Putamen (tissue), 1 donor: ENCODE measurements around the gene ZNF800.
"Not testable (repeated sequence)": the region's sequence is repeated elsewhere in the genome, so short reads cannot be mapped to it uniquely, and the experiment has no call there.

Source experiments
- DNase-seq: peaks from one replicate; pipeline ENCODE4 v3.0.0-alpha.2; 2016; ENCODE audit warnings: low spot score

The ZNF800 gene

GRCh38 chr7:127392566-127393367 lies at the start of gene ZNF800:
Gene ZNF800, minus strand, starts transcription at chr7:127392708. Its CDS starts 1,151 bp downstream, at chr7:127391557.
- peak; percentile 93 for DNase-seq

- no peak for DNase-seq
Observed at GRCh38 chr7:127440206-127440605, 47.7 kb upstream of the ZNF800 start.

GRCh38 chr7:127438836-127439235 lies 46.3 kb upstream of the ZNF800 start:
- DNase-seq = no peak

GRCh38 chr7:127437837-127438236 lies 45.3 kb upstream of the ZNF800 start:
- DNase-seq = no peak

- DNase-seq = no peak
Observed at GRCh38 chr7:127437241-127437640, 44.7 kb upstream of the ZNF800 start.

- not testable (repeated sequence) for DNase-seq
Observed at GRCh38 chr7:127429281-127429680, 36.8 kb upstream of the ZNF800 start.

- no peak for DNase-seq
Observed at GRCh38 chr7:127419196-127419595, 26.7 kb upstream of the ZNF800 start.

- DNase-seq = no peak
Observed at GRCh38 chr7:127418459-127418858, 26.0 kb upstream of the ZNF800 start.

- DNase-seq = no peak
Observed at GRCh38 chr7:127417346-127417745, 24.8 kb upstream of the ZNF800 start.

- DNase-seq = no peak
Observed at GRCh38 chr7:127415060-127415742, 22.7 kb upstream of the ZNF800 start.

GRCh38 chr7:127413962-127414361 lies 21.5 kb upstream of the ZNF800 start:
- no peak for DNase-seq

GRCh38 chr7:127413326-127413725 lies 20.8 kb upstream of the ZNF800 start:
- no peak for DNase-seq

GRCh38 chr7:127411176-127411575 lies 18.7 kb upstream of the ZNF800 start:
- DNase-seq = no peak

- no peak for DNase-seq
Observed at GRCh38 chr7:127409629-127410028, 17.1 kb upstream of the ZNF800 start.

GRCh38 chr7:127404286-127405072 lies 12.0 kb upstream of the ZNF800 start:
- DNase-seq = no peak

GRCh38 chr7:127396184-127396583 lies 3.7 kb upstream of the ZNF800 start:
- DNase-seq = no peak

GRCh38 chr7:127395104-127395503 lies 2.6 kb upstream of the ZNF800 start:
- not testable (repeated sequence) for DNase-seq

GRCh38 chr7:127393368-127394058 lies 1.0 kb upstream of the ZNF800 start:
- DNase-seq = no peak

- DNase-seq = peak; percentile 45
Observed at GRCh38 chr7:127392182-127392565, 334 bp downstream of the ZNF800 start.

- DNase-seq = no peak
Observed at GRCh38 chr7:127391591-127392181, 822 bp downstream of the ZNF800 start.

- DNase-seq = no peak
Observed at GRCh38 chr7:127390817-127391590, 1.5 kb downstream of the ZNF800 start.
